Purkinje cell (primary cell): ENCODE results near the gene DBNDD2. TPM values are rescaled to one million over a fixed set of nuclear protein-coding genes. Genes with fewer than 3 reads are reported as not detected.

Experiments
- polyA plus RNA-seq: library from polyadenylated mRNA; unstranded; fragments of >200 nt; fragmentation: Nextera tagmentation; gene quantifications from 2 replicates; pipeline ENCODE4 v1.2.1, GENCODE V29; 2014

The DBNDD2 gene, protein sequence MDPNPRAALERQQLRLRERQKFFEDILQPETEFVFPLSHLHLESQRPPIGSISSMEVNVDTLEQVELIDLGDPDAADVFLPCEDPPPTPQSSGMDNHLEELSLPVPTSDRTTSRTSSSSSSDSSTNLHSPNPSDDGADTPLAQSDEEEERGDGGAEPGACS
- 608 and 690 TPM in 2 replicates for polyA plus RNA-seq

DNA sequence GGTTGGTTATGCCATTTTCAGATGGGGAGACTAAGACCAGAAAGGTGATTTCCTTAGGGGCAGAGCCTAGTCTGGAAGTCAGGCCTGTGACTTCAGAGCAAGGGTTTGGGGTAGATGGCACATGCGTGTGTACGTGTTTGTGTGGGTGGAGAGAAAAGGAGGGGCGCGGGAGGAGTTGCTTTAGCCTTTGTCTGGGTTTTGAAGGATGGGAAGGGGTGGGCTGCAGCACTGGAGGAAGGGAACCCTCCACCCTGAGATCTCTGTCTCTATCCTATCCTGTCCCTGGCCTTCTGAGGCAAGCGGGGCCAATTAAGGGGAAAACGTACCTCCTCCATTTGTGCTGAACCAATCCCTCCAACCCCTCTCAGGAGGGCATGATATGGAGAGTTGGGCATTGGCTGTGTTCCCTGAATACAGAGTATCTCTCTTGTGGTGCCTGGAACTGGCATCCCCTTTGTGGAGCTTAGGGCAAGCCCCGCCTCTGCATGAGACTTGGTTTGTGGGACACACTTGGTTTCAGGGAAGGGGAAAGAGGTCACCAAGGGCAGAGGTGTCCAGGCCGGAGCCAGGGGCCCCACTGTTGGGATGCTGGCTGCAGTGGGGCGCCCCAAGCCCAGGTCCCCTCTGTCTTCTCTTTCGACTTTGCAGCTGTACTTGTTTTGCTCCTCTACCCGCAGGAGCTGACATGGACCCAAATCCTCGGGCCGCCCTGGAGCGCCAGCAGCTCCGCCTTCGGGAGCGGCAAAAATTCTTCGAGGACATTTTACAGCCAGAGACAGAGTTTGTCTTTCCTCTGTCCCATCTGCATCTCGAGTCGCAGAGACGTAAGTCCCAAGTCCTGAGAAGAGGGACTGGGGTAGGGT is at the start of gene DBNDD2:
Gene DBNDD2, plus strand, starts transcription at position 507 of the 863 bp plus-strand sequence. Its CDS starts 179 bp downstream, at position 686.

DNA sequence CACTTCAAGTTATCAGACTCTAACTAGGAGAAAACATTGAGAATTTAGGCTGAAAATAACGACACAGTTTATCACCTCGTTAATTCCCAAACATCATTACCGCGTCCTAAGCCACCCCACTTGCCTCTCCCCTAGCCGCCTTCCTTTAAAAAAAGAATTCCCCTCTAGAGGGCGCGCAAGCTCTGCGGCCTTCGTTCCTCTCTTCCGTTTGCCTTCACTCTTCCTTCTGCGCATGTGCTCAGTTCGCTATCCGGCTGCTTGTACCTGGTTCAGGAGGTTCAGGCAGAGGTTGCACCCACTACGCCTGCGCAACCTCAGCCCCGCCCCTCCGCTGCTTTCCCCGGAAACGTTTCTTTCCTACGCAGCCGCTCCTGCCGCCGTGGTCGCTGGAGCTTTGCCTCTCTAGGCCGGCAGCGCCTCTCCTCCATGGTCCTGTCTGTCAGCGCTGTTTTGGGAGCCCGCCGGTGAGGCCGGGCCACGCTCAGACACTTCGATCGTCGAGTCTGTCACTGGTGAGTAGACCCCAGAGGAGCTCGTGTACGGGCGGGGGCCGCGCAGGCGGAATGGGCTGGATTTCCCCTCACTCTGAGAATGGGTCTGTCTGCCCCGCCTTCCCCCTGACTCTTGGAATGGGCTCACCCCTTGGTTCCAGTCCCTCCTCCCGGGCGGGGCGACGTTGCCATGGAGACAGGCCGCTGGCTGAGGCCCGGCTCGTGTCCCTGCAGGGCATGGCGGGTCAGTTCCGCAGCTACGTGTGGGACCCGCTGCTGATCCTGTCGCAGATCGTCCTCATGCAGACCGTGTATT is 45.1 kb upstream of the DBNDD2 start, which contains the start of gene SYS1:
Gene SYS1, plus strand, starts transcription at position 353 of the 807 bp plus-strand sequence. Its CDS starts 376 bp downstream, at position 729.

DNA sequence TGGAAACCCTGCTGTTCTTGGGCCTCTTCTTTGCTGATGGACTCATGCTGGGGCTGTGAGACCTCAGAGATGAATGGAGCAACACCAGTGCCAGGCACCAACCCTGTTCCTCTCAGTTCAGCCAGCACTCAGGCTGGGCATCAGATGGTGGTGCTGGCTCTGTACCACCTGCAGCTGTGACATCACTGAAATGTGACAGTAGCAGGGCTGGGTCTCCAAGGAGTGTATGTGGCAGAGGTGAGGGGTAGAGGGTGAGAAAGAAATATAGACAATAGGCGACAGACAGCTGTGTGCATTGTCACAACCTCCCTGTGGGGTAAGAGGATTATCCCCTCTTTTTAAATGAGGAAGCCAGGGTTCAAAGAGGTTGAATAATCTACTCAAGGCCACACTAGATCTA is 29.9 kb upstream of the DBNDD2 start, which contains the start of gene TP53TG5:
Gene TP53TG5, minus strand, starts transcription at position 135 of the 400 bp plus-strand sequence. Its CDS starts 89 bp downstream, at position 46.

DNA sequence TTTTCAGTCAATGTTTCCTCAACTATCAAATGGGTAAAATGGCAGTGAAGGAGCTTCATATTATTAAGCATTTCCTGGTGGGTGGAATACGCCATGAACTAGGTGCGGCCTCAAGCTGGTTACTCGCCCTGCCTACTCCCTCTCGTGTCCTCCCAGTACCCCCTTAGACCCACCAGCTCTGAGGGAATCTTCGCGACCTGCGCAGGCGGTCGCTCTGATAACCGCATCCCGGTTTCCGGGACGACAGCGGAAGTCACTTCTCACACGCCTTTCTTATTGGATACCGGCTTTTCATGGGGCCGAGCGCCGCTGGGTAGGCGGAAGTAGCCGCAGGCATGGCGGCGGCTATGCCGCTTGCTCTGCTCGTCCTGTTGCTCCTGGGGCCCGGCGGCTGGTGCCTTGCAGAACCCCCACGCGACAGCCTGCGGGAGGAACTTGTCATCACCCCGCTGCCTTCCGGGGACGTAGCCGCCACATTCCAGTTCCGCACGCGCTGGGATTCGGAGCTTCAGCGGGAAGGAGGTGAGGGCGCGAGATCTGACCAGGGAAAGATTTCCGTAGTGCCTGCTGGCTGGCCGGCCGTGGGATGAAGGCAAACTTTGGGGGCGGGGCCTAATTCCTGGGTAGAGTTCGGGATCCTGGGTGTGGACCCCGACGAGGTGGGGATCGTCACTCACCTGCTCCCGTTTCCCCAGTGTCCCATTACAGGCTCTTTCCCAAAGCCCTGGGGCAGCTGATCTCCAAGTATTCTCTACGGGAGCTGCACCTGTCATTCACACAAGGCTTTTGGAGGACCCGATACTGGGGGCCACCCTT is 7.9 kb downstream of the DBNDD2 start, which contains the start of gene PIGT:
Gene PIGT, plus strand, starts transcription at position 320 of the 816 bp plus-strand sequence. Its CDS starts 16 bp downstream, at position 336.

Other genes starting within 250 kb of the DBNDD2 start
- not detected in 2 replicates for gene PI3, start 233.4 kb upstream of the DBNDD2 start, polyA plus RNA-seq
- not detected in 2 replicates for gene SEMG1, start 201.3 kb upstream of the DBNDD2 start, polyA plus RNA-seq
- not detected in 2 replicates for gene SEMG2, start 186.9 kb upstream of the DBNDD2 start, polyA plus RNA-seq
- gene SLPI, start 153.7 kb upstream of the DBNDD2 start, polyA plus RNA-seq = not detected in 2 replicates
- not detected in 2 replicates for gene RBPJL, start 101.4 kb upstream of the DBNDD2 start, polyA plus RNA-seq
- not detected in 2 replicates for gene MATN4, start 100.0 kb upstream of the DBNDD2 start, polyA plus RNA-seq
- 0.42 and 0.70 TPM in 2 replicates for gene SDC4, start 59.9 kb upstream of the DBNDD2 start, polyA plus RNA-seq
- gene SYS1, start 45.1 kb upstream of the DBNDD2 start, polyA plus RNA-seq = 21.0 and 36.5 TPM in 2 replicates
- 2.1 and 3.8 TPM in 2 replicates for gene TP53TG5, start 30.0 kb upstream of the DBNDD2 start, polyA plus RNA-seq
- gene PIGT, start 7.9 kb downstream of the DBNDD2 start, polyA plus RNA-seq = 386 and 507 TPM in 2 replicates
- 4.3 and 6.1 TPM in 2 replicates for gene WFDC2, start 61.5 kb downstream of the DBNDD2 start, polyA plus RNA-seq
- gene SPINT3, start 107.3 kb downstream of the DBNDD2 start, polyA plus RNA-seq = not detected in 2 replicates
- not detected in 2 replicates for gene WFDC6, start 131.2 kb downstream of the DBNDD2 start, polyA plus RNA-seq
- not detected in 2 replicates for gene EPPIN, start 139.1 kb downstream of the DBNDD2 start, polyA plus RNA-seq
- gene WFDC8, start 171.0 kb downstream of the DBNDD2 start, polyA plus RNA-seq = not detected in 2 replicates
- not detected in 2 replicates for gene WFDC10A, start 221.4 kb downstream of the DBNDD2 start, polyA plus RNA-seq
- not detected in 2 replicates for gene WFDC9, start 223.0 kb downstream of the DBNDD2 start, polyA plus RNA-seq